CD4-positive, alpha-beta T cell treated with Interleukin-6 for 4 hours (primary cell): Measurements from ENCODE around the gene DDX49.
"Not testable (repeated sequence)": the region's sequence is repeated elsewhere in the genome, so short reads cannot be mapped to it uniquely, and the experiment has no call there.

Source experiments
- DNase-seq: peaks from one replicate; pipeline ENCODE4 v3.0.0-alpha.2; 2020; ENCODE audit warnings: mixed read lengths

Gene DDX49

DNA sequence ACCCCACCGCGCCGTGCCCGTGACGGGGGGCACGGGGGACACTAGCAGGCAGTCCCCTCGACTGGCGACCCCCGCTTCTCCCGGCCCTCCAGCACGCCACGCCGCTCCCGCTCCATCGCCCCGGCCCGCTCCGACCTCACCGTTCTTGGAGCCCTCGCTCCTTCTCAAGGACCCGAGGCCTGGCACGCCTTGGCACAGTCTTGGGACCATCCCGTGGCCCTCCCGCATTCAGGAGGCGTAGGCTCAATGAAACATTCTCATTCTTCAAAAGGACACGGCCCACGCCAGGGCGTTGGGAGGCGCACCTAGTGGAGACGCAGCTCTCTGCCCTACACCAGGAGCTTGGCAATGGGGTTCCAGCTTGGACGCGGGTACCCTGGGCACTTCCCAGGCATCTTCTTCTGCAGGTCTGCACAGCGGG lies 23.1 kb upstream of the DDX49 start:
- no peak for DNase-seq

DNA sequence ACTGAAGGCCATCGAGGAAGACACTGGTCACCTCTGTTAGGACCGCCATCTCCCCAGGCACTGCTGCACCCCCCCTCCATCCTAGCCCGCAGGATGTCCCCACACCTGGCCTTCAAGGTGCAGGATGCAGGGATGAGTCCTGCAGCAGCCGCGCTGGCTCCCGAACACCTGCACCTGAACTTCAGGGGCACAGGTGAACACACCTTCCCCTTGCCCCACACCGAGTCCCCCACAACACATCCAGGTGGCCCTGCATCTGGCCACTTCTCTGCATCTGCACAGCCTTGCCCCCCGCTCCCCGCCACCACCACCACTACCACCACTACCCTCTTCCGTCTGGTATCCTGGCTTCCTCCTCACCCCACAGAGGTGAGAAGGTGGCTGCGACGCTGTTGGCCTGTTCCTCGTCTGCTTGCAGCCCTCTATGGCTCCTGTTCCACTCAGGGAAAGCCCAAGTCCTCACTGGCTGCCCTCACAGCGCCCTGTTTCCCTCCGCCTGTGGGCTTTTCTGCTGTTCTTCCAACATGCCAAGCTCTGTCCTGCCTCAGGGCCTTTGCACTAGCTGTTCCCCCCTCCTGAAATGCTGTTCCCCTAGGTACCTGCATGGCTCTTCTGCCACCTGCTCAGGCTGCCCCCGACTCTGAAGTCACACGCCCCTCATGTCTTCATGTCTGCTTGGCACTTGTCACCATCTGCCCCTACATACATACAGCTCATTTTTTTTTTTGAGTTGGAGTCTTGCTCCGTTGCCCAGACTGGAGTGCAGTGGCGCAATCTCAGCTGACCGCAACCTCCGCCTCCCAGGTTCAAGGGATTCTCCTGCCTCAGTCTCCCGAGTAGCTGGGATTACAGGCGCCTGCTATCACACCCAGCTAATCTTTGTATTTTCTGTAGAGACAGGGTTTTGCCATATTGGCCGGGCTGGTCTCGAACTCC lies 22.2 kb upstream of the DDX49 start:
- DNase-seq: no peak

DNA sequence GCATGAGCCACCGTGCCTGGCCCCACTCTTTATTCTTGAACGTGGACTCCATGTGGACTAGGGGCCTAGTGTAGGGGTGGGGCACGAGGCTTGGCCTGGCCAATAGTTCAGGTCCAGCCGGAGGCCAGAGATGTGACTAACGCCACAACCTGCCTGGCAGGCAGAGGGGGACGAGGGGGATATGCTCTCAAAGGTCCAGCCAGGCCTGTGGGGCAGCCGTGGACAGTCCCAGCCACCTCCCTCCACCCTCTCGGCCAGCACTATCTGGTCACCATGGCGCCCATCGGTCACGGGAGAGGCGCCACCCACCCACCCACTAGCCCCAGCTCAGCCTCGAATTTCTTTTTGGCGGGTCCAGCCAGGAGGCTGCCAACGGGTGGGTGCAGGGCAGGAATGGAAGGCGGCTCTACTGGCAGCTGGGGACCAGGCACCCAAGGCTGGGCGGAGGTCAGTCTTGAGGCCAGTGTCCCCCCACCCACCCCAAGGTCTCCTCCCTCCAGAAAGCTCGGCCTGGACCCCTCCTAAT lies 21.4 kb upstream of the DDX49 start:
- DNase-seq: no peak

DNA sequence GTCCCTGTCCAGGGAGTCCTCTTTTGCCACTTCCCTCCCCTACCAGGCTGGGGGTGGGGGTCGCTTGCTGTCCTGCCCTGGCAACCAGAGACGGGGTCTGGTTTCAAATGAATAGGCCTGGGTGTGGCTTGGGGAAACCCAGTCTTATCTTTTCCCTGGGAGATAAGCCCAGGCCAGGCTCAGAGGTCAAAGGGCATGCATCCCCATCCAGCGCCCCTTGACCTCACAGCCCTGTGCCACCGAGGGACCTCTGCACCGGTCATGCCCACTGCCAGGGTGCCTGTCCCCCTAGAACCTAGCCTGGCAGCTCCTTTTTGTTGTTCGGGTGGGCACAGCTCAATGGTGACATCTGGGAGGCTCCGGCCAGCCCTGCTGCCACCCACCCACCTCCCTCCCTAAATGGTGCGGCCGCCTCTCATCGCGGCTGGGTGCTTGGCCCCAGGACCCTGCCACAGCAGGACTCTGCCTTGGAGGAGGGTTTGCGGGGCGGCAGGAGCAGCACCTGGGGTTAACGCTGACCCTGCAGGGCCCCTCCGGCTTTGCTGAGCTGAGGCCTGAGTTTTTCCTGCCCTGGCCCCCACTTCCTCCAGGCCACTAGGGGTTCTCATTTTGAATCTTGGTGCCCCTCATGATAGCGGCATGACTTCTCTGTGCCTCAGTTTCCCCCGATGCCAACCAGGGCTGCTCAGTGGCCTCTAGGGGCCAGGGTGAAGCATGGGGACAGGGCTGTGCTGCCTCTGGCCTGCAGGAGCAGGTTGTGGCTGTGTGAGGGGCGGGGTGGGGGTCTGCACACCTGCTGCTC lies 20.7 kb upstream of the DDX49 start:
- DNase-seq: no peak

DNA sequence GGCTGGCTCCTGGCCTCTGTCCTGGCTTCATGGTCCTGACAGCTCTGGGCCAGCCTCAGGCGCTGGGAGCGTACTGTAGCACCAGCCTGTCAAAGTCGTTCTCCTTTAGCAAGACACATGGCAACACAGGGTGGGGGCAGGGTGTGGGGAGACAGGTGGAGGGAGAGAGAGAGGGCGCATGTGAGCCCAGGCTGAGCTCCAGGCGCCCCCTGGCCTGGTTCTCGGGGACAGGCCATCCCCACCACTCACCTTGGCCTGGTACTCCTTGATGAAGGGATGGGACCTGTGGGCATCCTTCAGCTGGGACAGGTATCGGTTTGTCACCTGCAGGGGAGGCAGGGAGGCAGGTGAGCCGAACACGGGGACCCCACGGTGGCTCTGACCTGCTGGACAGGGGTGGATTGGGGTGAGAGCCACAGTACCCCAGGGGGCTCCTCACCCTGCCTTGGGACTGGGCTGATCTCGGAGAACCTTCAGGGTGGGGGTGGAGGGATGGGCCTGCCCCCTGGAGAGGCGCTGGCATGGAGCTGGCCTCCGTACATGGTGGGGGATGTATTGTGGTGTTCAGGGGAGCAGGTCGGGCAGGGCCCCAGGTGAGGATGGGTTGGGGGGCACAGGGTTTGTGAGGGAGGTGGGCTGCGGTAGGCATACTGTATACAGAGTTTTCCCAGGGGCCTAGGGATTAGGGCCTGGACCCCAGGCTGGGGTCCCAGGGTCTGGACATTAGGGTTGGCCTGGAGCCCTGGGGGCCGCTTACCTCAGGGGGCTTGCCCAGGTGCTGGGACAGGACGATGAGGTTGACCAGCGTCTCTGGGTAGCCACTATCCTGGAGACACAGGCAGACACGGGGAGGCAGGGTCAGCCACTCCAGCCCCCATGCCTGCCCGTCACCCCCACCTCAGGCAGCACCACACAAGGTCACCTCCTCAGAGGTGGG lies 19.6 kb upstream of the DDX49 start:
- no peak for DNase-seq

DNA sequence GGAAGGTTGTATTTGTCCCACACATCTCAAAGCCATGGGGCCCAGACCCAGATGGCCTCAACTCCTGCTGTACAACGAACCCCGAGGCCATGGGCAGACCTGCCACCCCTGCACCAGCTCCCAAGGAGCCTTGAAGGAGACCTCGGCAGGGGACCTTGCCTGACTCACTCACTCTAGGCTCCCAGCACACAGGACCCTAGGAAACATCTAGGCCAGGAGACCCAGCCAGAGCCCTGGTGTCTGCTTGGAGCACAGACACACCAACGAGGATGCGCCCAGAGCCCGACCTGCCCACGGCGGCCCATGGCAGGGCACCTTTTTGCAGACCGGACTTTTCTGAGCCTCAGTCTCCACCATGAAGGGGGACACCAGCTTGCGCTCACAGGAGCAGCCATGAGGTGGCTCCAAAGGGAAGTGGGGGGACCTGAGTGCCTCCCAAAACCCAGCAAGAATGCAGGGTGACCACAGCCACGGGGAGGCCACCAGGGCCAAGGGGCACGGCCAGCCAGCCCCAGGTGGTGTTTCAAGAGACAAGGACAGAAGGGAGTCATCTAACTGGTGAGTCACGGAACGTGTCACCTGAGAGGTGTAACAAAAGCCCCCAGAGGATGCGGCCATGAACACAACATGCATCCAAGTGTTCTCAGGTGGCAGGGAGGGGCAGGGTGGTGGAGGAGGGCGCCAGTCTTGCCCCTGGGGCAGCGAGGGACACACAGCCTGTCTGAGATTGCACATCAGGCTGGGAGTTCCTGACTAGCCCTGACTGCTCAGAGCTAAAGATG lies 18.6 kb upstream of the DDX49 start:
- DNase-seq: no peak

GRCh38 chr19:18901491-18901890 lies 18.0 kb upstream of the DDX49 start:
- no peak for DNase-seq

GRCh38 chr19:18902519-18902918 lies 17.0 kb upstream of the DDX49 start:
- not testable (repeated sequence) for DNase-seq

DNA sequence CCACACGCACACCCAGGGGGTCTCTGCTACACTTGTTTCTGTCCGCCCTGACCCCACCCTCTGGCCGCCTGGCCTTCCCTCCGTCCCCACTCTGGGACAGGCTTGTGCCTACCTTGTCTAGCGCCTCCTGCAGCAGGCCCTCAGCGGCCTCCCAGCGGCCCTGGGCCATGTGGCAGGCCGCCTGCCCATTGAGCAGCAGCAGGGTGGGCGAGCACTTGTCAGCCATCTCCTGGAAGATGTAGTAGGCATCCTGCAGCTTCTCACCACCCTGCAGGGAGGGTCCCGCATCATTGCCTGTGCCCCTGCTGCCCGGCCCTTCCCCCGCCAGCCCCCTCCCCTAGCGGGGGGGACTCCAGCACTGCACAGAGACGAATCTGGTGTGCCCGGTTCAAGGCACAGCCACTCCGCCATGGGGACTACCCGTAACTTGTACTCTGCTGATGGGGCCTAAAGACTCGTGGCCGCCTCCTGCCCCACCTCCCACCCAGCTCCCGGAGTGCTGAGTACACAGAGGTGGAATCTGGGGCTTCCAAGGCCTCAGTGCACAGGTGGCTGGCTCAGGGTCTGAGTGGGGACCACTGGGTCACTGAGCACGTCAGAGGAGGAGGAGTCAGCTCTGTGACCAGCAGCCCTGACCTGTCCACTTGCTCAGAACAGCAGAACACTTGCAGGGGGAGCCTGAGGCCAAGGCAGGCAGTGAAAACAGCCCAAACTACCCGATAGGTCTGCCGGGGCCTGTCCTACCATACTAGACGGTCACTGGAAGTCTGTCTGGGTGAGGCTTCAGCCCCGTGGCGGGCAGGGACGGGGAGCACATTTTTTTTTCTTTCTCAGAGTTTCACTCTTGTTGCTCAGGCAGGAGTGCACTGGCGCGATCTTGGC lies 16.1 kb upstream of the DDX49 start:
- no peak for DNase-seq

DNA sequence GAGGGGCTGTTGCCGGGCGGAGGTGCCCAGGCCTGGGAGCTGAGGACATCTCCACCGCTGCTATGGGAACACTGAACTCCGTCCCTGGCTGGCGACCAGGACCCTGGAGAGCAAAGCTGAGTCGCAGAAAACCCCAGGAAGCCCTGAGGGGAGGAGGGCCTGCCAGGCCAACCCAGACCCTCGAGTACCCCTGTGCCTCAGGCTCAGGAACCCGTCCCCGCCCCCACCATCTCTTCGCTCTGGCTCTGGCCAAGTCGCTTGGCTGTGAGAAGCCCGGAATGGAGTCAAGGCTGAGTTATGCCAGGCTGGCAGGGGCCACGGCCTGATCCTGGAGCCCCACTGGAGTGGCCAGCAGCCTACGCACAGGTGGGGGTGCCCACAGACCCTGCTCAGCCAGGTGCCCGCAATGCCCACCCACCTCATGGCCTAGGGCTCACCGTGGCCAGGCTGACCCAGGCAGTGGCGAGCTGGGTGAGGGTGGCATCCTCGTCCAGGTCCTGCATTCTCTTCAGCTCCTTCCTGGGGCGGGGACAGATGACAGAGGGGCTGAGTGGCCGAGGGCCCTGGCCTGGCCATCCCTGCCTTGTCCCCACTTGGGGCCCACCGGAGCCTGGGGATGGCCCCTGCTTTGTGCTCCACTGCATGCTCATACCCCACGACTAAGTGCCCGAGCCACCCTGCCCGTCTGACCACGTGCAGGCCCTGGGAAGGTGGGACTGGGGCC lies 15.0 kb upstream of the DDX49 start:
- no peak for DNase-seq

- no peak for DNase-seq
These were observed 14.5 kb upstream of the DDX49 start for GRCh38 chr19:18905058-18905456.

DNA sequence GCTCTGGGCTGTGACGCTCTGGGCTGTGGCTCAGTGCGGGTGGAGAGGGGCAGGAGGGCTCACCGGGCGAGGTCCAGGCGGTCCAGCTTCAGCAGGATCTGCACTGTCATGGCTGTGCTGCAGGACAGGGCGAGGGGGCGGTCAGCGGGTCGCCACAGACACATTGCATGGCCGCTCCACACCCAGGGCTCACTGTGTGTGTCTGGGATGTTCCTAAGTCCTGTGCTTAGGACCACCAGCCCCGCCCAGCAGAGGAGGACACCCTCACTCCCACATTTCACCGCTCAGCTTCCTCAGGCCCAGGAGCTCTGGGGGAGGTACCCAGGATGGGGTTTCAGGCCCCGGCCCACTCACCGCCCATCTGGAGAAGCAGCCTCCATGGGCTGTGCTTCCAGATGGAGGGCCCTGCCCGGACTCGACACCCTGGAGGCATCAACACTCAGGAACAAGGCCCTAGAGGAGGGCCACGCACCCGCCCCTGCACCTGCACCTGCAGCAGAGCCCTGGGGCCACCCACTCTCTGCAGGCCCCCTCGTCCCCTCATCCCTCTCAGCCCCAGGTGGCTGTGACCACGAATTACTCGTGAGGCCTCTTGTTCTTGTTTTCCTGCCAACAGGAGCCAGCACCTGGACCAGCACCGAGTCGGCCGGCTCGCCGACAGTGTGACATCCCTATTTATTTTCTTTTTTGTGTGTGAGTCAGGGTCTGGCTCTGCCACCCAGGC lies 13.8 kb upstream of the DDX49 start:
- DNase-seq: no peak

- DNase-seq: no peak
These were observed 12.7 kb upstream of the DDX49 start for GRCh38 chr19:18906605-18907519.

GRCh38 chr19:18908917-18909619 lies 10.4 kb upstream of the DDX49 start:
- DNase-seq: no peak

GRCh38 chr19:18910010-18910409 lies 9.5 kb upstream of the DDX49 start:
- DNase-seq: no peak

GRCh38 chr19:18910801-18911436 lies 8.6 kb upstream of the DDX49 start:
- no peak for DNase-seq

DNA sequence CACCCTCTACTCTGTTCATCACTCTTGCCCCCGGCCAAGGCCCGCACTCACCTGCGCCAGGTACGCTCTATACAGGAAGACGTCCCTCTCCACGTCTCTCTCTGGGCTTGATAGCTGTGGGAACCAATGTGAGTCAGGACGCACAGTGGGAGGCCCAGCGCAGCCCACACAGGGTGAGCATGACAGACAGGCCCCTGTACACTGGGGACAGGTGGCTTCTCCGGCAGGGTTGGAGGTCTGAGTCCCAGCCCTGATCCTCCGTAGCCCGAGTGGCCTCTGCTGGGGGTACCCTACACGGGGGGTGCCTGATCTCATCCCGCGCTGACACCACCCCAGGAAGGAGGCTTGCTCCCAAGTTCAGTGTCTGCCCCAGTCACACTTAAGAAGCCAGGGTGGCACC lies 6.6 kb upstream of the DDX49 start:
- DNase-seq: no peak
